ENCODE results near the gene RIMBP3C. TPM values are rescaled to one million over a fixed set of nuclear protein-coding genes. Genes with fewer than 3 reads are reported as not detected.

Gene RIMBP3C
- total and polyA plus RNA-seq, 2 of the 8 experiments (the other 6 are each of a cell fraction or from before 2014, with no cell fraction given), result 0.08 TPM; not detected in 1

GRCh38 chr22:21599053-21599893 lies 48.0 kb upstream of the RIMBP3C start:
- CTCF ChIA-PET (ENCODE audit: partially characterized antibody), result interaction anchor here (0.6 to 2.7 kb wide), 8 partner anchors 11 to 1910 kb away, joined by 3 to 13 read pairs (median 4); partner anchors contain the start of gene SDF2L1
- Histone ChIP-seq H2AK5ac (ENCODE audit: low read depth, low read length) (0 out of 2 replicates have a peak overlapping the region, but pooled peaks have one; percentile 24), H4K91ac (replicated peaks; ENCODE audit: insufficient read length, low read length) (no peak overlapping the region), H3K4me1 (replicated peaks in 1 of 4; ENCODE audit: control insufficient read depth in 3 of 4, insufficient read depth in 4 of 4, low read length in 3 of 4) (no peaks in the 10 kb centered on the region), H3K4me2 (ENCODE audit: insufficient read depth in 1 of 2, low read depth in 2 of 2, low read length in 2 of 2) (no peak overlapping the region), H2BK20ac (ENCODE audit: low read length) (no peak overlapping the region), H3K27me3 (replicated peaks in 1 of 4; ENCODE audit: control insufficient read depth in 3 of 4, extremely low read depth in 1 of 4, insufficient read depth in 3 of 4, low read length in 3 of 4) (no peaks in the 10 kb centered on the region), H4K20me1 (replicated peaks in 1 of 2; ENCODE audit: control insufficient read depth in 1 of 2, insufficient read depth in 2 of 2, low read length in 2 of 2) (peaks cover 25 to 31% of the 10 kb centered on the region in 2 experiments), H3K36me3 (ENCODE audit: control insufficient read depth in 2 of 4, insufficient read depth in 4 of 4, low read length in 3 of 4) (peaks cover 6 to 16% (median 11%) of the 10 kb centered on the region in 4 experiments), H2BK120ac (replicated peaks; ENCODE audit: low read depth, low read length) (no peak overlapping the region), H2AFZ (ENCODE audit: low read length) (no peak overlapping the region), H2BK5ac (ENCODE audit: low read depth, low read length) (no peak overlapping the region), H3K23me2 (ENCODE audit: low read depth, low read length) (no peaks in the 10 kb centered on the region), H3K56ac (replicated peaks; ENCODE audit: insufficient read length, low read depth, low read length) (no peak overlapping the region), H3K23ac (ENCODE audit: insufficient read length) (no peak overlapping the region), H2BK12ac (ENCODE audit: low read depth, low read length) (no peak overlapping the region), H3K27ac (ENCODE audit: low read depth, low read length) (no peak overlapping the region), H3K14ac (ENCODE audit: insufficient read length) (no peak overlapping the region), H4K8ac (ENCODE audit: extremely low read depth, insufficient read depth, low read length) (peak overlapping the region; percentile 3; the same call in 1 of the 2 replicates), H3K79me1 (ENCODE audit: low read depth, low read length) (peaks cover 18% of the 10 kb centered on the region), H3K4ac (replicated peaks; ENCODE audit: insufficient read length, low read depth, low read length) (no peak overlapping the region), H2BK15ac (ENCODE audit: low read length) (no peak overlapping the region), H3K9ac (replicated peaks in 1 of 4; ENCODE audit: extremely low read depth in 1 of 4, low read depth in 3 of 4, low read length in 3 of 4) (no peak overlapping the region), H3K9me3 (ENCODE audit: insufficient read depth in 2 of 2, low read depth in 1 of 2, low read length in 1 of 2) (no peaks in the 10 kb centered on the region), H3K4me3 (ENCODE audit: extremely low read depth in 1 of 4, insufficient read depth in 2 of 4, low read depth in 3 of 4, low read length in 4 of 4) (no peak overlapping the region), H4K5ac (ENCODE audit: insufficient read length, low read depth, low read length) (no peak overlapping the region), H3K18ac (ENCODE audit: extremely low read depth, low read length) (no peak overlapping the region), H3K79me2 (ENCODE audit: control insufficient read depth in 1 of 2, insufficient read depth in 2 of 2, low read length in 2 of 2) (peaks cover 5 to 80% of the 10 kb centered on the region in 2 experiments)
- POLR2A ChIA-PET (ENCODE audit: partially characterized antibody), result interaction anchor here (0.6 kb wide), 1 partner anchor 10 kb away, joined by 3 read pairs; no protein-coding TSS in a partner anchor
- FAIRE-seq, result no peak
- DNase-seq (ENCODE audit: low read depth in 1 of 2, low spot score in 2 of 2), result no peak
- WGBS, 2 experiments (ENCODE audit: extremely low coverage in 1 of 2, insufficient coverage in 1 of 2, insufficient read length in 1 of 2, insufficient replicate concordance in 2 of 2, low coverage in 1 of 2, low lambda C conversion rate in 2 of 2, missing lambda C conversion rate in 1 of 2), result 91% methylated on average over 6 of the region's 6 CpGs; no CpG with 5 or more reads in 1 of the 2 experiments
- no peak for TF ChIP-seq NRF1 (IDR thresholded peaks at IDR 0.05; ENCODE audit: low read depth, low read length)
- no peak for TF ChIP-seq EGR1 (IDR thresholded peaks at IDR 0.05; ENCODE audit: borderline replicate concordance, low read depth, low read length)
- TF ChIP-seq SIX5 (IDR thresholded peaks at IDR 0.05; ENCODE audit: low read depth, low read length), result no peak
- no peak for TF ChIP-seq RAD21 (IDR thresholded peaks at IDR 0.05 in 1 of 2, conservative IDR thresholded peaks at IDR 0.05 in 1 of 2; ENCODE audit: low read depth in 2 of 2, low read length in 2 of 2)
- TF ChIP-seq RNF2 (IDR thresholded peaks at IDR 0.05; ENCODE audit: borderline replicate concordance, low read depth, low read length, missing control alignments, poor library complexity, severe bottlenecking), result no peak
- TF ChIP-seq HDAC2 (IDR thresholded peaks at IDR 0.05; ENCODE audit: borderline replicate concordance in 1 of 2, low read depth in 2 of 2, low read length in 2 of 2), result no peak
- no peak for TF ChIP-seq POU5F1 (IDR thresholded peaks at IDR 0.05; ENCODE audit: low read depth, low read length)
- TF ChIP-seq GABPA (IDR thresholded peaks at IDR 0.05; ENCODE audit: borderline replicate concordance, insufficient read depth, low read length), result no peak
- no peak for TF ChIP-seq SAP30 (IDR thresholded peaks at IDR 0.05; ENCODE audit: insufficient read depth, insufficient replicate concordance, low read length)
- no peak for TF ChIP-seq ZNF274 (IDR thresholded peaks at IDR 0.05; ENCODE audit: borderline replicate concordance, extremely low read depth, low read length)
